ENCODE measurements around the gene CHRM2.
"Not testable (repeated sequence)": the region's sequence is repeated elsewhere in the genome, so short reads cannot be mapped to it uniquely, and the experiment has no call there.

CHRM2 gene

GRCh38 chr7:136868496-136869000 lies at the start of gene CHRM2:
CHRM2 (plus strand) TSS chr7:136868652; CDS start chr7:137014866, 146,214 bp downstream.
- H3K27me3 ChIP-seq = peaks cover 54% of the 10 kb centered on the region
- H3K36me3 ChIP-seq = no peaks in the 10 kb centered on the region
- H3K4me1 ChIP-seq (ENCODE audit: control insufficient read depth in 1 of 2, insufficient read depth in 1 of 2, low read depth in 1 of 2, low read length in 1 of 2) = no peaks in the 10 kb centered on the region
- H3K27ac ChIP-seq = no peak within 1 kb of the TSS
- H3K4me3 ChIP-seq (ENCODE audit: low read depth in 1 of 2, low read length in 1 of 2) = no peak within 1 kb of the TSS
- TF ChIP-seq CTCF (IDR thresholded peaks at IDR 0.05) = no peak
- H3K9me3 ChIP-seq = no peaks in the 10 kb centered on the region

DNA sequence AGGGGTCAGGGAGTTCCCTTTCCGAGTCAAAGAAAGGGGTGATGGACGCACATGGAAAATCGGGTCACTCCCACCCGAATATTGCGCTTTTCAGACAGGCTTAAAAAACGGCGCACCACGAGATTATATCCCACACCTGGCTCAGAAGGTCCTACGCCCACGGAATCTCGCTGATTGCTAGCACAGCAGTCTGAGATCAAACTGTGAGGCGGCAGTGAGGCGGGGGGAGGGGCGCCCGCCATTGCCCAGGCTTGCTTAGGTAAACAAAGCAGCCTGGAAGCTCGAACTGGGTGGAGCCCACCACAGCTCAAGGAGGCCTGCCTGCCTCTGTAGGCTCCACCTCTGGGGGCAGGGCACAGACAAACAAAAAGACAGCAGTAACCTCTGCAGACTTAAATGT lies 37.1 kb upstream of the CHRM2 start:
- not testable (repeated sequence) for H3K36me3 ChIP-seq; H3K4me3 ChIP-seq (ENCODE audit: low read depth in 1 of 2, low read length in 1 of 2); H3K9me3 ChIP-seq; H3K27me3 ChIP-seq; H3K4me1 ChIP-seq (ENCODE audit: control insufficient read depth in 1 of 2, insufficient read depth in 1 of 2, low read depth in 1 of 2, low read length in 1 of 2); H3K27ac ChIP-seq

DNA sequence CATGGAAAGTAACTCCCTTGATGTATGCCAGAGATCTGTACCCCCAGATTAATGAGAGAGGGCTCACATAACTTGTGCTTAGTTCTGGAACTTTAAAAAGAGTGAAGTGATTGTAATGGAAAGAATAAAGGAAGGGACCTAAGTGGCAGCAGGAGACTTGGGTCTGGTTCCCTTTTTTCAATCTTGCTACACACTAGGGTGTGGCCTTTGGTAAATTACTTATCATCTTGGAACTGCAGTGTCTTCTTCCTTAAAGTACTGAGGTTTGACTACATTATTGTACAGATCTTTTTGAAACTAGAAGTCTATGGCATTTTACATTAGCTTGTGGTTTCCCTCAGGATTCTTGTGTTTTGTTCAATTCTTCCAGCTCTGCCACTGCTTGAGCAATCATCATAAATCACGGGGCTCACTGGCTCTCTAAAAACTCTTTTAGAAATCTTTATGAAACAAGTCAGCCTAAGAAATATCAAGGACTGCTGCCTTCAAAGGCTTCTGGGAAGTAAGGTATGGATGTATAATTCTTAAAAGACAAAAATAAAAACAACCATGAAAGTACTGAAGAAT lies 22.5 kb upstream of the CHRM2 start:
- TF ChIP-seq CTCF (IDR thresholded peaks at IDR 0.05) = no peak

GRCh38 chr7:136847858-136848257 lies 20.6 kb upstream of the CHRM2 start:
- Histone ChIP-seq H3K4me1 (ENCODE audit: control insufficient read depth in 1 of 2, insufficient read depth in 1 of 2, low read depth in 1 of 2, low read length in 1 of 2) (no peaks in the 10 kb centered on the region), H3K27ac (no peak overlapping the region), H3K27me3 (no peaks in the 10 kb centered on the region), H3K4me3 (ENCODE audit: low read depth in 1 of 2, low read length in 1 of 2) (no peak overlapping the region), H3K9me3 (no peaks in the 10 kb centered on the region), H3K36me3 (no peaks in the 10 kb centered on the region)
- TF ChIP-seq CTCF (IDR thresholded peaks at IDR 0.05) = no peak

More for the DNA sequence above, 22.5 kb upstream of the CHRM2 start:
- Histone ChIP-seq H3K4me1 (ENCODE audit: control insufficient read depth in 1 of 2, insufficient read depth in 1 of 2, low read depth in 1 of 2, low read length in 1 of 2) (no peaks in the 10 kb centered on the region), H3K36me3 (no peaks in the 10 kb centered on the region), H3K9me3 (no peaks in the 10 kb centered on the region), H3K4me3 (ENCODE audit: low read depth in 1 of 2, low read length in 1 of 2) (no peak overlapping the region), H3K27me3 (no peaks in the 10 kb centered on the region), H3K27ac (no peak overlapping the region)

DNA sequence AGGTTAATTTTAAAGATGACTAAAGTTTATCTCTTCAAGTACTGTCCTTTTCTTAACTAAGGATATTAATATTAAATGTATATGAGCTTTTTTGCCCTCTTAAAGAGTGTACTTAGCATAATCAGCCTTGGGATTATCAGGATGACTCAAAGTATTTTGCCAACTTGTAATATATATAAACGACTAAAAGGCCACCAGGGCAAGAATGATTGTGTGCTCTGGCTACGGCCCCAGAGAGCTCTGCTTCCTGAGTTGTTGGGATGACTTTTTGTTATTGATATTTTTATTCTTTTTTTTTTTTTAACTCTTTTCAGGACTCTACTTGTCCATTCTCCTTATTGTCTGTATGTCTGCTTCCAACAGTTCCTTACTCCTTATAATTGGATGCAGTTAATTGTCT lies 14.8 kb upstream of the CHRM2 start:
- no peaks in the 10 kb centered on the region for H3K27me3 ChIP-seq
- no peaks in the 10 kb centered on the region for H3K4me1 ChIP-seq (ENCODE audit: control insufficient read depth in 1 of 2, insufficient read depth in 1 of 2, low read depth in 1 of 2, low read length in 1 of 2)
- H3K36me3 ChIP-seq = no peaks in the 10 kb centered on the region
- TF ChIP-seq CTCF (IDR thresholded peaks at IDR 0.05) = no peak
- no peaks in the 10 kb centered on the region for H3K9me3 ChIP-seq
- H3K27ac ChIP-seq = no peak overlapping the region
- H3K4me3 ChIP-seq (ENCODE audit: low read depth in 1 of 2, low read length in 1 of 2) = no peak overlapping the region

GRCh38 chr7:136857573-136857972 lies 10.9 kb upstream of the CHRM2 start:
- Histone ChIP-seq H3K27me3 (no peaks in the 10 kb centered on the region), H3K9me3 (no peaks in the 10 kb centered on the region), H3K4me1 (ENCODE audit: control insufficient read depth in 1 of 2, insufficient read depth in 1 of 2, low read depth in 1 of 2, low read length in 1 of 2) (no peaks in the 10 kb centered on the region), H3K4me3 (ENCODE audit: low read depth in 1 of 2, low read length in 1 of 2) (no peak overlapping the region), H3K36me3 (no peaks in the 10 kb centered on the region), H3K27ac (no peak overlapping the region)
- no peak for TF ChIP-seq CTCF (IDR thresholded peaks at IDR 0.05)
